T-cell (primary cell): ENCODE results near the gene QRFP. TPM values are rescaled to one million over a fixed set of nuclear protein-coding genes. Genes with fewer than 3 reads are reported as not detected.
"Not testable (repeated sequence)": the region's sequence is repeated elsewhere in the genome, so short reads cannot be mapped to it uniquely, and the experiment has no call there.

ENCODE experiments used
- ATAC-seq, 4 experiments: fragments of 200-7000 bp in 3 of 4; fragments of 150-1000 bp in 1 of 4; cut with Tn5 transposase; replicated peaks in 1 of 4; 1 replicate in 3 of 4; 2 replicates in 1 of 4; pipeline ENCODE4 v1.10.0; 2021; ENCODE audit warnings: moderate library complexity in 3 of 4, mild to moderate bottlenecking in 2 of 4, moderate number of reproducible peaks in 1 of 4
- CTCF ChIA-PET, 2 donors: fragments of 300-600 bp; sonication (Branson Sonifier 250); formaldehyde crosslinking; loops; one replicate each; lab custom pipeline; 2022; ENCODE audit warnings: antibody characterized with exemption in 2 of 2; lab: Charles Lee
- POLR2A ChIA-PET, 2 donors: fragments of 300-600 bp; sonication (Branson Sonifier 250); formaldehyde crosslinking; loops; one replicate each; lab custom pipeline; 2022; ENCODE audit warnings: antibody characterized with exemption in 2 of 2; lab: Charles Lee
- DNase-seq, 35 experiments: peaks; one replicate each; pipeline versions ENCODE4 v3.0.0 to v3.0.0-alpha.2; 2013 to 2023
- H3K27ac ChIP-seq: one replicate; pipeline ENCODE4 v1.5.1; 2013; ENCODE audit warnings: low read length
- H3K27me3 ChIP-seq, 2 experiments: replicated peaks in 1 of 2; 1 replicate in 1 of 2; 2 replicates in 1 of 2; pipeline versions ENCODE4 v1.6.1 to v1.7.0; 2013; ENCODE audit warnings: low read length in 1 of 2, mixed read lengths in 1 of 2; ENCODE audit not compliant: control insufficient read depth in 2 of 2, insufficient read depth in 2 of 2; ENCODE audit errors: extremely low read depth in 1 of 2
- H3K36me3 ChIP-seq, 2 donors: 1 replicate in 1 of 2; 2 replicates in 1 of 2; pipeline versions ENCODE4 v1.6.1 to v1.7.0; 2013; ENCODE audit warnings: low read length in 1 of 2; ENCODE audit not compliant: control insufficient read depth in 2 of 2, insufficient read depth in 1 of 2; ENCODE audit errors: extremely low read depth in 1 of 2
- H3K4me1 ChIP-seq, 2 experiments: 1 replicate in 1 of 2; 2 replicates in 1 of 2; pipeline versions ENCODE4 v1.6.1 to v1.7.0; 2013; ENCODE audit warnings: low read length in 2 of 2, mixed read lengths in 1 of 2; ENCODE audit not compliant: insufficient read depth in 2 of 2, control insufficient read depth in 1 of 2; ENCODE audit errors: extremely low read depth in 1 of 2
- H3K4me3 ChIP-seq, 2 donors: 1 replicate in 1 of 2; 2 replicates in 1 of 2; pipeline versions ENCODE4 v1.5.1 to v1.7.0; 2013; ENCODE audit warnings: mild to moderate bottlenecking in 2 of 2, low read length in 1 of 2, moderate library complexity in 1 of 2; ENCODE audit not compliant: control insufficient read depth in 1 of 2; ENCODE audit errors: extremely low read depth in 1 of 2
- H3K9me3 ChIP-seq: 2 replicates; pipeline ENCODE4 v1.7.0; 2013
- H3K27ac Mint-ChIP-seq, 2 donors: one replicate each; pipeline ENCODE4 v1.8.0; 2020 to 2021; ENCODE audit warnings: mild to moderate bottlenecking in 2 of 2, mixed read lengths in 2 of 2
- H3K27me3 Mint-ChIP-seq, 2 donors: one replicate each; pipeline ENCODE4 v1.8.0; 2021 to 2022; ENCODE audit warnings: mixed read lengths in 2 of 2
- H3K36me3 Mint-ChIP-seq: one replicate; pipeline ENCODE4 v1.8.0; 2021; ENCODE audit warnings: mixed read lengths
- H3K4me1 Mint-ChIP-seq, 3 donors: one replicate each; pipeline ENCODE4 v1.8.0; 2020 to 2022; ENCODE audit warnings: mixed read lengths in 3 of 3, mild to moderate bottlenecking in 1 of 3
- H3K4me3 Mint-ChIP-seq, 3 donors: one replicate each; pipeline ENCODE4 v1.8.0; 2020 to 2022; ENCODE audit warnings: mild to moderate bottlenecking in 3 of 3, mixed read lengths in 3 of 3, moderate library complexity in 3 of 3
- H3K9me3 Mint-ChIP-seq, 3 donors: one replicate each; pipeline ENCODE4 v1.8.0; 2020 to 2022; ENCODE audit warnings: mixed read lengths in 3 of 3
- WGBS: methylation state at CpG from one replicate; pipeline ENCODE4 v1.1.5; 2013; ENCODE audit warnings: missing lambda C conversion rate; ENCODE audit not compliant: insufficient coverage; 5-methylcytosine and 5-hydroxymethylcytosine counted together
- total RNA-seq, 35 experiments: library from RNA in 6 of 35; stranded (reverse) in 6 of 35; fragments of 120-200 nt in 1 of 35; gene quantifications; one replicate each; pipeline versions ENCODE4 v1.2.1 to v1.2.4 and lab custom pipeline; 2013 to 2026

Gene QRFP
- total RNA-seq, 5 donors from 2014 or later (not counting 1 experiment from before 2014, with no cell fraction given) = not detected

DNA sequence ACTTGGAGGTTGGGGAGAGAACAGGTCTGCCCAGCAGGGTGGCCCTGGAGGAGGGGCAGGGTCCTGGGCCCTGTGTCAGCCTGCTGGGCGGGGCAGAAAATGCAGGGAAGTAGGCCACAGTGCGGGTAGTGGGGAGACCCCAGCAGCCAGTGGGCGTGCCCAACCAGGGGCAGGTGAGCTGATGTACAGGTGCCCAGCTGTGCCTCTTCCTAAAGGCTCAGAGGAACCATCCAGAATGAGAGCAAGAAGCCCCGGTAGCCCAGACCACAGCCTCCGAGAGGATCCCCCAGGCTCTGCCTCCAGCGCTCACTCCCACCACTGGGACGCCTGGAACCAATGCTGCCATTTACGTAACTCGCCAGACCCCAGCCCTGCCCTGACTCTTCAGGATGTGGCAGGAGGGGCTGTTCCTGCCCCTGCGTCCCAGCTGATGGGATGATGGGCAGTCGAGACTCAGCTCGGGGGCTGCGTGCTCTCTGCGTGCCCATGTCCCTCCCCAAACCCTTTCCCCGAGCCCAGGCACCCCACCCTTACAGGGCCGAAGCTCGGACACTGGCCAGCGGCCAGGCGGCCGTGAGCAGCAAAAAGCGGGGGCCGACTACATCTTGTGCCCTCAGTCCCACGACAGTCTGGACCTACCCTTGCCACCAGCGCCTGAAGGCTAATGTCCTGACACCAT lies 17.9 kb upstream of the QRFP start:
- 70% methylated on average over 22 of the region's 24 CpGs for WGBS
- H3K9me3 ChIP-seq = no peaks in the 10 kb centered on the region
- DNase-seq (no peak), ATAC-seq (no peak)
- Mint-ChIP-seq H3K27ac (no peak overlapping the region), H3K4me1 (no peaks in the 10 kb centered on the region), H3K4me3 (no peak overlapping the region), H3K9me3 (no peaks in the 10 kb centered on the region), H3K36me3 (no peaks in the 10 kb centered on the region), H3K27me3 (peaks cover 0 to 1% of the 10 kb centered on the region in 2 donors)
- H3K36me3 ChIP-seq = no peaks in the 10 kb centered on the region
- H3K27me3 ChIP-seq = peaks cover 0 to 38% of the 10 kb centered on the region in 2 experiments
- H3K4me1 ChIP-seq = no peaks in the 10 kb centered on the region
- ChIA-PET CTCF (no interaction called here), POLR2A (no interaction called here)
- no peak overlapping the region for H3K27ac ChIP-seq
- H3K4me3 ChIP-seq = no peak overlapping the region

- POLR2A ChIA-PET = no interaction called here
- no peaks in the 10 kb centered on the region for H3K36me3 Mint-ChIP-seq
- H3K4me3 ChIP-seq = no peak overlapping the region
- H3K27me3 ChIP-seq = peaks cover 0 to 33% of the 10 kb centered on the region in 2 experiments
- H3K4me3 Mint-ChIP-seq = no peak overlapping the region
- 67% methylated on average over 16 of the region's 23 CpGs for WGBS
- H3K27me3 Mint-ChIP-seq = peaks cover 0 to 1% of the 10 kb centered on the region in 2 donors
- DNase-seq (no peak), ATAC-seq (no peak)
- H3K9me3 Mint-ChIP-seq = no peaks in the 10 kb centered on the region
- CTCF ChIA-PET = no interaction called here
- no peak overlapping the region for H3K27ac ChIP-seq
- H3K4me1 ChIP-seq = no peaks in the 10 kb centered on the region
- H3K9me3 ChIP-seq = no peaks in the 10 kb centered on the region
- no peaks in the 10 kb centered on the region for H3K4me1 Mint-ChIP-seq
- H3K36me3 ChIP-seq = no peaks in the 10 kb centered on the region
- no peak overlapping the region for H3K27ac Mint-ChIP-seq
Observed at GRCh38 chr9:130913599-130914416, 17.2 kb upstream of the QRFP start.

- Mint-ChIP-seq H3K9me3 (no peaks in the 10 kb centered on the region), H3K36me3 (no peaks in the 10 kb centered on the region), H3K4me1 (no peaks in the 10 kb centered on the region), H3K4me3 (no peak overlapping the region), H3K27ac (no peak overlapping the region), H3K27me3 (peaks cover 0 to 1% of the 10 kb centered on the region in 2 donors)
- ChIA-PET POLR2A (no interaction called here), CTCF (no interaction called here)
- WGBS = 85% methylated on average over 31 of the region's 38 CpGs
- Histone ChIP-seq H3K36me3 (no peaks in the 10 kb centered on the region), H3K4me1 (no peaks in the 10 kb centered on the region), H3K9me3 (no peaks in the 10 kb centered on the region), H3K27me3 (peaks cover 0 to 30% of the 10 kb centered on the region in 2 experiments), H3K4me3 (no peak overlapping the region), H3K27ac (no peak overlapping the region)
- ATAC-seq (no peak), DNase-seq (no peak)
Observed at GRCh38 chr9:130912932-130913598, 16.5 kb upstream of the QRFP start.

DNA sequence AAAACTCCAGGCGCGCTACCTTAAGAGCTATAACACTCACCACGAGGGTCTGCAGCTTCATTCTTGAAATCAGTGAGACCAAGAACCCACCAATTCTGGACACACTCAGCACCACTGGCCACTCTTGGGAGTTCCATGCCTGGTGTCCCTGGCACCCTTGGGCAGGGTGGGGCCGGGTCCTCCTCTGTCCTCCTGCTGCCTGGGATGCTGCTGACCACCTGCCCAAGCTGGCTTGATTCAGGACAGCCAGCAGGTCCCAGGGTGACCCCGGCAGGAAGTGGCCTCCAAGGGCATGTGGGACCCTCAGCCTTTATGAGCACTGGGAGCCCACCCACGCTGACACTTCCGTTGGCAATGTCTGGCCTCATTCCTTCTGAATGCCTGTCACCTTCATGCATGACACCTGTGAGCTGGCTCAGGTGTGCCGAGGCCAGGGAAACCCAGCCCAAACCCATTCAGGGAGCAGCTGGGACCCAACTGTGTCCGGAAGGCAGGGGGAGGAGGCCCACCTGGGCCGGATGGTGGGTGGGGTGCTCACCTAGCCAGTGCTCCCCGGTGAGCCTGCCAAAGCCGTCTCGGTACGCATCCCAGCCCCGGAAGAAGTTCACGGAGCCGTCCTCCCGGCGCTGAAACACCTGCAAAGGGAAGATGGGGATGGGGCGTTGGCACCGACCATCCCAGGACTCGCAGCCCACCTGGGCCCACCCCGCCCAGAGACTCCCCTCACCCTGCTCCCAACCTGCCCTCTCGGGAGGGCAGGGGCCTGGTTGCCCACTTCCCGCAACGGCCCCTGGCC lies 14.8 kb upstream of the QRFP start:
- Mint-ChIP-seq H3K4me3 (no peak overlapping the region), H3K27ac (no peak overlapping the region)
- CTCF ChIA-PET = no interaction called here

GRCh38 chr9:130910670-130911069 lies 14.1 kb upstream of the QRFP start:
- DNase-seq, H3K9me3 ChIP-seq, H3K36me3 Mint-ChIP-seq, POLR2A ChIA-PET, H3K4me3 ChIP-seq, H3K36me3 ChIP-seq, H3K27ac ChIP-seq, H3K4me1 ChIP-seq, H3K27ac Mint-ChIP-seq, H3K4me1 Mint-ChIP-seq, H3K4me3 Mint-ChIP-seq, CTCF ChIA-PET, H3K27me3 Mint-ChIP-seq, H3K9me3 Mint-ChIP-seq, ATAC-seq: not testable (repeated sequence)
- peaks cover 0 to 27% of the 10 kb centered on the region in 2 experiments for H3K27me3 ChIP-seq
- no CpG with 5 or more reads among the region's 1 CpG for WGBS

More for the DNA sequence above, 14.8 kb upstream of the QRFP start:
- Histone ChIP-seq H3K4me3 (no peak overlapping the region), H3K4me1 (no peaks in the 10 kb centered on the region), H3K36me3 (no peaks in the 10 kb centered on the region), H3K27ac (no peak overlapping the region), H3K27me3 (peaks cover 0 to 27% of the 10 kb centered on the region in 2 experiments), H3K9me3 (no peaks in the 10 kb centered on the region)
- DNase-seq (no peak), ATAC-seq (no peak)
- WGBS = 89% methylated on average over 17 of the region's 26 CpGs
- peaks cover 0 to 4% of the 10 kb centered on the region in 2 donors for H3K27me3 Mint-ChIP-seq
- POLR2A ChIA-PET = no interaction called here
- no peaks in the 10 kb centered on the region for H3K9me3 Mint-ChIP-seq
- H3K36me3 Mint-ChIP-seq = no peaks in the 10 kb centered on the region
- no peaks in the 10 kb centered on the region for H3K4me1 Mint-ChIP-seq

DNA sequence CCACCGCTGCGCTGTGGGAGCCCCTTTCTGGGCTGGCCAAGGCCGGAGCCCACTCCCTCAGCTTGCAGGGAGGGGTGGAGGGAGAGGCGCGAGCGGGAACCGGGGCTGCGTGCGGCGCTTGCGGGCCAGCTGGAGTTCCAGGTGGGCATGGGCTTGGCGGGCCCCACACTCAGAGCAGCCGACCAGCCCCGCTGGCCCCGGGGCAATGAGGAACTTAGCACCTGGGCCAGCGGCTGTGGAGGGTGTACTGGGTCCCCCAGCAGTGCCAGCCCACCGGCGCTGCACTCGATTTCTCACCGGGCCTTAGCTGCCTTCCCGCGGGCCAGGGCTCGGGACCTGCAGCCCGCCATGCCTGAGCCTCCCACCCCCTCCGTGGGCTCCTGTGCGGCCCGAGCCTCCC lies 13.4 kb upstream of the QRFP start:
- H3K36me3 Mint-ChIP-seq, POLR2A ChIA-PET, ATAC-seq, H3K9me3 ChIP-seq, H3K4me3 Mint-ChIP-seq, H3K4me1 ChIP-seq, H3K27ac Mint-ChIP-seq, CTCF ChIA-PET, H3K36me3 ChIP-seq, H3K9me3 Mint-ChIP-seq, H3K27me3 Mint-ChIP-seq, DNase-seq, H3K4me3 ChIP-seq, H3K27ac ChIP-seq, H3K4me1 Mint-ChIP-seq: not testable (repeated sequence)
- WGBS = 86% methylated on average over 6 of the region's 27 CpGs
- peaks cover 0 to 31% of the 10 kb centered on the region in 2 experiments for H3K27me3 ChIP-seq
